ENCODE results near the gene GUCY2F.

GRCh38 chrX:109344678-109345077 lies 137.2 kb downstream of the GUCY2F start:
- TF ChIP-seq CREB1 (CRISPR knock-in tag; IDR thresholded peaks at IDR 0.05) (no peak), TEAD4 (CRISPR knock-in tag; IDR thresholded peaks at IDR 0.05) (no peak), MAX (CRISPR knock-in tag; IDR thresholded peaks at IDR 0.05) (no peak), CTCF (IDR thresholded peaks at IDR 0.05) (no peak), TEAD1 (CRISPR knock-in tag; IDR thresholded peaks at IDR 0.05) (no peak), GRHL2 (CRISPR knock-in tag; IDR thresholded peaks at IDR 0.05; ENCODE audit: insufficient replicate concordance, severe bottlenecking) (no peak), CREM (CRISPR knock-in tag; IDR thresholded peaks at IDR 0.05) (no peak), PRDM15 (CRISPR knock-in tag; IDR thresholded peaks at IDR 0.05) (no peak), ZNF121 (CRISPR knock-in tag; IDR thresholded peaks at IDR 0.05) (no peak), ELF4 (CRISPR knock-in tag; IDR thresholded peaks at IDR 0.05; ENCODE audit: low read depth) (no peak), TP53 (CRISPR knock-in tag; IDR thresholded peaks at IDR 0.05) (no peak), KAT7 (CRISPR knock-in tag; IDR thresholded peaks at IDR 0.05; ENCODE audit: borderline replicate concordance) (no peak), PREB (CRISPR knock-in tag; IDR thresholded peaks at IDR 0.05; ENCODE audit: borderline replicate concordance) (no peak), ZBTB21 (CRISPR knock-in tag; IDR thresholded peaks at IDR 0.05; ENCODE audit: borderline replicate concordance) (no peak)
